ENCODE measurements around the gene LHX6. TPM values are rescaled to one million over a fixed set of nuclear protein-coding genes. Genes with fewer than 3 reads are reported as not detected.

Gene LHX6
- total and polyA plus RNA-seq, 2 of the 4 experiments (the other 2 are of a cell fraction) = under 0.01 to 0.05 TPM

DNA sequence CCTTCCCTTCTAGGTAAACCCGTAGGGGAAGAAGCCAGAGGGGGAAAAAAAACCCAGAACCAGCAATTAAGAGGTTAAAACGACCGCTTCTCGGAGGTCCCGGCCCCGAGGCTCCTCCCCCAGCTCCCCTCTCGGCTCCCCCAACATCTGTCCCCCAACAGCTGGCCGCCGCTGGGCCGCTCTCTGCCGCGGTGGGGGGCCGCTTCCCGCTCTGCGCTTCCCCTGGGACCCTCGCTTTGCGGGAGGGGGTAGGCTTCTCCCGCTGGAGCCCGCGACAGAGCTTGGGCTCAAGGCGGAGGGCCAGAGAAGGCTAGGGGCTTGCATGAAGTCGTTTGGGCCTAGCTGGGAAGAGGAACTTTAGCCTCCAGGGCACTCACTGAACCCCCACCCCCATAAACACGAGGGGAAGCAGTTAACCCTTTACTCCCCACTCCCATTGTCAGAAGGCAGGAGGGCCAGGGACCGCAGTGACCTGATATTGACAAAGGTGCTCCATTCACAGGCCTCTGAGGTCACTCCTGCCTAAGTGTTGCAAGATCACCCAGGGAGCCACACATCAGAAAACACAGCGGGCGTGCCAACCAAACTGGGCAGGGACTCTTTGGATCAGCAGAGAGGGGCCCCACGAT is 7.5 kb downstream of the LHX6 start:
- Histone ChIP-seq H2AK9ac (replicated peaks; ENCODE audit: low read depth, low read length, poor library complexity) (peak overlapping the region; percentile 35), H3K18ac (ENCODE audit: low read depth, low read length) (no peak overlapping the region), H3K9me1 (ENCODE audit: insufficient read depth, low read length) (0 out of 2 replicates have a peak, but pooled peaks cover 4% of the 10 kb centered on the region), H3K27ac (ENCODE audit: insufficient read depth, low read length) (no peak overlapping the region), H4K5ac (ENCODE audit: low read depth, low read length) (no peak overlapping the region), H2BK15ac (ENCODE audit: low read depth, low read length) (no peak overlapping the region), H3K36me3 (ENCODE audit: control insufficient read depth, insufficient read depth, low read length) (no peaks in the 10 kb centered on the region), H3K4me2 (ENCODE audit: low read depth, low read length) (no peak overlapping the region), H3K79me1 (ENCODE audit: low read depth in 1 of 2, low read length in 2 of 2) (no peaks in the 10 kb centered on the region), H2BK20ac (ENCODE audit: low read depth, low read length) (no peak overlapping the region), H3K4me1 (ENCODE audit: control insufficient read depth, insufficient read depth, low read length) (peaks cover 2% of the 10 kb centered on the region; the same call in 1 of the 2 replicates), H3K4ac (ENCODE audit: low read depth, low read length) (no peak overlapping the region), H4K91ac (ENCODE audit: insufficient read depth, low read depth, low read length) (no peak overlapping the region), H3K4me3 (ENCODE audit: insufficient read depth, low read depth, low read length) (no peak overlapping the region), H2AFZ (replicated peaks; ENCODE audit: low read length, poor library complexity) (no peak overlapping the region), H4K8ac (ENCODE audit: low read depth in 2 of 2, low read length in 2 of 2) (no peak overlapping the region), H4K20me1 (ENCODE audit: insufficient read depth, low read length) (peaks cover 11% of the 10 kb centered on the region; the same call in 1 of the 2 replicates), H3K9ac (ENCODE audit: low read depth, low read length) (no peak overlapping the region), H2BK5ac (ENCODE audit: low read depth, low read length, poor library complexity, severe bottlenecking) (no peak overlapping the region), H2AK5ac (ENCODE audit: low read depth, low read length) (no peak overlapping the region), H3K27me3 (ENCODE audit: control insufficient read depth, insufficient read depth, low read length) (peaks cover 98% of the 10 kb centered on the region), H3K23ac (ENCODE audit: low read depth, low read length) (no peak overlapping the region; the same call in 1 of the 2 replicates), H3K14ac (replicated peaks; ENCODE audit: low read depth, low read length) (no peak overlapping the region), H2BK120ac (ENCODE audit: low read depth, low read length) (no peak overlapping the region), H3K56ac (ENCODE audit: extremely low read depth, insufficient read depth, low read length) (no peak overlapping the region), H3K9me3 (ENCODE audit: control insufficient read depth, insufficient read depth, low read length) (peaks cover 11% of the 10 kb centered on the region)
- ATAC-seq (ENCODE audit: low read depth) (no peak), DNase-seq (no peak)
- no TSS peak for BruUV-seq (replicated peaks)
- TF ChIP-seq RFX5 (IDR thresholded peaks at IDR 0.05; ENCODE audit: low read depth, low read length) (no peak), MXI1 (IDR thresholded peaks at IDR 0.05; ENCODE audit: borderline replicate concordance, low read depth, low read length) (no peak), NFE2L2 (IDR thresholded peaks at IDR 0.05; ENCODE audit: low read depth, low read length) (no peak), MAFK (IDR thresholded peaks at IDR 0.05; ENCODE audit: low read depth, low read length) (no peak)
- TF ChIP-seq, protein P1, sequence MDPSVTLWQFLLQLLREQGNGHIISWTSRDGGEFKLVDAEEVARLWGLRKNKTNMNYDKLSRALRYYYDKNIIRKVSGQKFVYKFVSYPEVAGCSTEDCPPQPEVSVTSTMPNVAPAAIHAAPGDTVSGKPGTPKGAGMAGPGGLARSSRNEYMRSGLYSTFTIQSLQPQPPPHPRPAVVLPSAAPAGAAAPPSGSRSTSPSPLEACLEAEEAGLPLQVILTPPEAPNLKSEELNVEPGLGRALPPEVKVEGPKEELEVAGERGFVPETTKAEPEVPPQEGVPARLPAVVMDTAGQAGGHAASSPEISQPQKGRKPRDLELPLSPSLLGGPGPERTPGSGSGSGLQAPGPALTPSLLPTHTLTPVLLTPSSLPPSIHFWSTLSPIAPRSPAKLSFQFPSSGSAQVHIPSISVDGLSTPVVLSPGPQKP (IDR thresholded peaks at IDR 0.05; ENCODE audit: borderline replicate concordance, low read depth, low read length) = no peak
- TF ChIP-seq, protein P2, sequence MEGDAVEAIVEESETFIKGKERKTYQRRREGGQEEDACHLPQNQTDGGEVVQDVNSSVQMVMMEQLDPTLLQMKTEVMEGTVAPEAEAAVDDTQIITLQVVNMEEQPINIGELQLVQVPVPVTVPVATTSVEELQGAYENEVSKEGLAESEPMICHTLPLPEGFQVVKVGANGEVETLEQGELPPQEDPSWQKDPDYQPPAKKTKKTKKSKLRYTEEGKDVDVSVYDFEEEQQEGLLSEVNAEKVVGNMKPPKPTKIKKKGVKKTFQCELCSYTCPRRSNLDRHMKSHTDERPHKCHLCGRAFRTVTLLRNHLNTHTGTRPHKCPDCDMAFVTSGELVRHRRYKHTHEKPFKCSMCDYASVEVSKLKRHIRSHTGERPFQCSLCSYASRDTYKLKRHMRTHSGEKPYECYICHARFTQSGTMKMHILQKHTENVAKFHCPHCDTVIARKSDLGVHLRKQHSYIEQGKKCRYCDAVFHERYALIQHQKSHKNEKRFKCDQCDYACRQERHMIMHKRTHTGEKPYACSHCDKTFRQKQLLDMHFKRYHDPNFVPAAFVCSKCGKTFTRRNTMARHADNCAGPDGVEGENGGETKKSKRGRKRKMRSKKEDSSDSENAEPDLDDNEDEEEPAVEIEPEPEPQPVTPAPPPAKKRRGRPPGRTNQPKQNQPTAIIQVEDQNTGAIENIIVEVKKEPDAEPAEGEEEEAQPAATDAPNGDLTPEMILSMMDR (conservative IDR thresholded peaks at IDR 0.05; ENCODE audit: low read depth, low read length) = no peak
- dilution Hi-C loops (cut with HindIII; ENCODE audit: low sequenced_read_pairs, unreplicated experiment) = no loop called here
- intact Hi-C loops (cut with micrococcal nuclease) = no loop called here
- ChIA-PET POLR2A (ENCODE audit: unreplicated experiment) (no interaction called here), CTCF (interaction anchor here (0.7 kb wide), 1 partner anchor 130 kb away, joined by 3 read pairs; no protein-coding TSS in a partner anchor)
- no CpG with 5 or more reads among the region's 27 CpGs for WGBS, 2 experiments (ENCODE audit: extremely low coverage in 2 of 2, insufficient read length in 1 of 2)
- in situ Hi-C loops (cut with MboI; ENCODE audit: low sequenced_read_pairs) = no loop called here
